HEK293 (cell line): ENCODE measurements around the gene SMAD7.

Experiments used
- CTCF ChIA-PET: fragments of 350-600 bp; formaldehyde crosslinking; extraction: SDS; loops from one replicate; lab custom pipeline; 2021; ENCODE audit warnings: antibody characterized with exemption; lab: Yijun Ruan, JAX
- POLR2A ChIA-PET: fragments of 300-600 bp; formaldehyde crosslinking; extraction: SDS; loops from one replicate; lab custom pipeline; 2020; ENCODE audit warnings: antibody characterized with exemption, inconsistent platforms; lab: Yijun Ruan, JAX
- H3K27ac ChIP-seq: fragments of 200-500 bp; sonication (Bioruptor generic); 2 replicates; pipeline ENCODE4 v1.5.1; 2014; ENCODE audit warnings: low read depth, low read length, control low read depth, inconsistent platforms; ENCODE audit errors: extremely low read depth
- H3K36me3 ChIP-seq, 2 experiments: fragments of 200-500 bp in 1 of 2; sonication (Bioruptor generic) in 1 of 2; 1 replicate in 1 of 2; 2 replicates in 1 of 2; pipeline ENCODE4 v1.5.1; 2014 to 2017; ENCODE audit warnings: inconsistent platforms in 2 of 2, low read length in 2 of 2; ENCODE audit not compliant: control insufficient read depth in 2 of 2, insufficient read depth in 1 of 2
- H3K4me1 ChIP-seq: fragments of 200-500 bp; sonication (Bioruptor generic); 2 replicates; pipeline ENCODE4 v1.5.1; 2014; ENCODE audit warnings: mild to moderate bottlenecking, low read length, inconsistent platforms; ENCODE audit not compliant: control insufficient read depth, insufficient read depth
- H3K4me3 ChIP-seq: 2 replicates; pipeline ENCODE4 v1.5.1; 2011; ENCODE audit warnings: low read depth, mild to moderate bottlenecking, control low read depth, low read length, moderate library complexity
- H3K9me3 ChIP-seq: fragments of 200-500 bp; sonication (Bioruptor generic); 2 replicates; pipeline ENCODE4 v1.5.1; 2014; ENCODE audit warnings: low read depth, low read length, inconsistent platforms; ENCODE audit not compliant: control insufficient read depth, insufficient read depth
- GLIS1 ChIP-seq: fragments of 450-650 bp; formaldehyde crosslinking; IDR thresholded peaks from 2 replicates; pipeline ENCODE4 v1.5.1; 2016; ENCODE audit warnings: missing biosample characterization, missing genetic modification characterization
- GLIS2 ChIP-seq: fragments of 450-650 bp; formaldehyde crosslinking; IDR thresholded peaks from 2 replicates; pipeline ENCODE4 v1.5.1; 2016; ENCODE audit warnings: missing biosample characterization, missing genetic modification characterization
- PRDM1 ChIP-seq: fragments of 450-650 bp; formaldehyde crosslinking; IDR thresholded peaks from 2 replicates; pipeline ENCODE4; 2016; ENCODE audit warnings: missing biosample characterization, missing genetic modification characterization
- SP7 ChIP-seq: fragments of 450-650 bp; formaldehyde crosslinking; IDR thresholded peaks from 2 replicates; pipeline ENCODE4 v1.5.1; 2016; ENCODE audit warnings: missing biosample characterization, missing genetic modification characterization
- WT1 ChIP-seq: fragments of 450-650 bp; formaldehyde crosslinking; IDR thresholded peaks from 2 replicates; pipeline ENCODE4 v1.5.1; 2016; ENCODE audit warnings: missing biosample characterization, missing genetic modification characterization
- ZNF211 ChIP-seq: fragments of 450-650 bp; formaldehyde crosslinking; IDR thresholded peaks from 2 replicates; pipeline ENCODE4 v1.5.1; 2016; ENCODE audit warnings: low read depth, missing biosample characterization, missing genetic modification characterization
- ZNF239 ChIP-seq: fragments of 450-650 bp; formaldehyde crosslinking; IDR thresholded peaks from 2 replicates; pipeline ENCODE4 v1.5.1; 2016; ENCODE audit warnings: missing biosample characterization, missing genetic modification characterization
- ZNF341 ChIP-seq: fragments of 450-650 bp; formaldehyde crosslinking; IDR thresholded peaks from 2 replicates; pipeline ENCODE4; 2016; ENCODE audit warnings: low read depth, missing biosample characterization, missing genetic modification characterization
- ZNF366 ChIP-seq: fragments of 450-650 bp; formaldehyde crosslinking; conservative IDR thresholded peaks from 2 replicates; pipeline ENCODE4 v1.5.1; 2016; ENCODE audit warnings: missing biosample characterization, missing genetic modification characterization
- ZNF600 ChIP-seq: fragments of 450-650 bp; formaldehyde crosslinking; IDR thresholded peaks from 2 replicates; pipeline ENCODE4 v1.5.1; 2016; ENCODE audit warnings: missing biosample characterization, missing genetic modification characterization
- ZNF629 ChIP-seq: fragments of 450-650 bp; formaldehyde crosslinking; IDR thresholded peaks from 2 replicates; pipeline ENCODE4 v1.5.1; 2017; ENCODE audit warnings: missing biosample characterization, missing genetic modification characterization
- ZNF843 ChIP-seq: fragments of 450-650 bp; formaldehyde crosslinking; IDR thresholded peaks from 2 replicates; pipeline ENCODE4 v1.5.1; 2016; ENCODE audit warnings: missing biosample characterization, missing genetic modification characterization
- ZXDB ChIP-seq: fragments of 450-650 bp; formaldehyde crosslinking; IDR thresholded peaks from 2 replicates; pipeline ENCODE4 v1.5.1; 2016; ENCODE audit warnings: missing biosample characterization, missing genetic modification characterization
- TF ChIP-seq, protein P1 (sequence below): fragments of 450-650 bp; formaldehyde crosslinking; IDR thresholded peaks from 2 replicates; pipeline ENCODE4 v1.5.1; 2016; ENCODE audit warnings: missing biosample characterization, missing genetic modification characterization, borderline replicate concordance
- TF ChIP-seq, protein P2 (sequence below): fragments of 450-650 bp; formaldehyde crosslinking; IDR thresholded peaks from 2 replicates; pipeline ENCODE4 v1.5.1; 2016; ENCODE audit warnings: missing biosample characterization, missing genetic modification characterization
- TF ChIP-seq, protein P3 (sequence below): fragments of 450-650 bp; formaldehyde crosslinking; IDR thresholded peaks from 2 replicates; pipeline ENCODE4 v1.5.1; 2016; ENCODE audit warnings: missing biosample characterization, missing genetic modification characterization
- TF ChIP-seq, protein P4 (sequence below): fragments of 450-650 bp; formaldehyde crosslinking; IDR thresholded peaks from 2 replicates; pipeline ENCODE4 v1.5.1; 2017; ENCODE audit warnings: missing biosample characterization, missing genetic modification characterization
- TF ChIP-seq, protein P5 (sequence below): fragments of 450-650 bp; formaldehyde crosslinking; IDR thresholded peaks from 2 replicates; pipeline ENCODE4 v1.5.1; 2016; ENCODE audit warnings: missing biosample characterization, missing genetic modification characterization
- TF ChIP-seq, protein P6 (sequence below): sonication (generic); formaldehyde crosslinking; IDR thresholded peaks from 2 replicates; pipeline ENCODE4 v1.8.1; 2022; ENCODE audit warnings: mild to moderate bottlenecking, moderate library complexity, missing genetic modification reagents

The SMAD7 gene

DNA sequence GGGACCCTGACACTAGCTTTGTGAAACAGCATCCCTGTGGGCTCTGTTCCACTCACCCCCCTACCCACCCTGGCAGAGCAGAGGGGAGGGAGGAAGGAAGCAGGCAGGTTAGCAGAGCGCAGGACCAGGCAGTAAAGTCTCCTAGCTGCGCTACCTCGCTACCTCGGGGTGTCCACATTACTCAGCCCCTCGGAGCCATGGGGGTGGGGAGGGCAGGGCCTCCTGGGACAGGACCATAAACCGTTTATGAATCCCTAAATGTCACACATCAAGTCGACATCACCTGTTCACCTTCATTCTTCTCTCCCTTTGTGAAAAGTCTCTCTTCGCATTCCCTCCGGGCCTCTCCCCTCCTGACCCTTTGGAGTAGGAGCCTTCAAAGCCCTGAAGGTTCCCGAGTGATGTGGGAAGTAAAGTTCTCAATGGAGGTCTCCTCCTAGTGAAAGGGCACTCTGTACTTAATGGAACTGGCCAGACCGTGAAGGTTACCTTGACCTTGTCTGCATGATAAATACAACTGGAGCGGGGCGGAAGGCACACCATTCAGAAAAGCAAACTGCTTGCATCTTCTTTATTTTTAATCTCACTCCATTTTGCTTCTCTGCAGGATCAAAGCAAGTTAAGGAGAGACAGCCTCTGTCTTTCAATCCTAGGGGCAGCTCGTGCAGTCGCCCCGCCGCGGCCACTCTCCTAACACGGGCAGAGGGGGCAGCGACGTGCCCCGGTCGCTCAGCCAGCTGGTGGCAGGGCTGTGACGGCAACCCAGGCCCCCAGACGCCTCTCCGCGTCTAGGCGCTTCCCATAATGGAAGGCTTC is 23.7 kb upstream of the SMAD7 start:
- Histone ChIP-seq H3K36me3 (no peaks in the 10 kb centered on the region), H3K27ac (peak overlapping the region; percentile 97; the same call in 1 of the 2 replicates)
- TF ChIP-seq ZNF341 (peak; percentile 80), GLIS1 (tag by site-specific recombination) (0 out of 2 replicates have a peak, but pooled peaks have one; percentile 23), GLIS2 (tag by site-specific recombination) (peak; percentile 51)
- TF ChIP-seq, protein P1, sequence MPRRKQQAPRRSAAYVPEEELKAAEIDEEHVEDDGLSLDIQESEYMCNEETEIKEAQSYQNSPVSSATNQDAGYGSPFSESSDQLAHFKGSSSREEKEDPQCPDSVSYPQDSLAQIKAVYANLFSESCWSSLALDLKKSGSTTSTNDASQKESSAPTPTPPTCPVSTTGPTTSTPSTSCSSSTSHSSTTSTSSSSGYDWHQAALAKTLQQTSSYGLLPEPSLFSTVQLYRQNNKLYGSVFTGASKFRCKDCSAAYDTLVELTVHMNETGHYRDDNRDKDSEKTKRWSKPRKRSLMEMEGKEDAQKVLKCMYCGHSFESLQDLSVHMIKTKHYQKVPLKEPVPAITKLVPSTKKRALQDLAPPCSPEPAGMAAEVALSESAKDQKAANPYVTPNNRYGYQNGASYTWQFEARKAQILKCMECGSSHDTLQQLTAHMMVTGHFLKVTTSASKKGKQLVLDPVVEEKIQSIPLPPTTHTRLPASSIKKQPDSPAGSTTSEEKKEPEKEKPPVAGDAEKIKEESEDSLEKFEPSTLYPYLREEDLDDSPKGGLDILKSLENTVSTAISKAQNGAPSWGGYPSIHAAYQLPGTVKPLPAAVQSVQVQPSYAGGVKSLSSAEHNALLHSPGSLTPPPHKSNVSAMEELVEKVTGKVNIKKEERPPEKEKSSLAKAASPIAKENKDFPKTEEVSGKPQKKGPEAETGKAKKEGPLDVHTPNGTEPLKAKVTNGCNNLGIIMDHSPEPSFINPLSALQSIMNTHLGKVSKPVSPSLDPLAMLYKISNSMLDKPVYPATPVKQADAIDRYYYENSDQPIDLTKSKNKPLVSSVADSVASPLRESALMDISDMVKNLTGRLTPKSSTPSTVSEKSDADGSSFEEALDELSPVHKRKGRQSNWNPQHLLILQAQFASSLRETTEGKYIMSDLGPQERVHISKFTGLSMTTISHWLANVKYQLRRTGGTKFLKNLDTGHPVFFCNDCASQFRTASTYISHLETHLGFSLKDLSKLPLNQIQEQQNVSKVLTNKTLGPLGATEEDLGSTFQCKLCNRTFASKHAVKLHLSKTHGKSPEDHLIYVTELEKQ (tag by site-specific recombination): no peak
- TF ChIP-seq, all 188 proteins: peak for 3
- POLR2A ChIA-PET: interaction anchor here (0.6 to 4.2 kb wide), 7 partner anchors 14 to 78 kb away, joined by 3 to 39 read pairs (median 3); no protein-coding TSS in a partner anchor
- CTCF ChIA-PET: interaction anchor here (0.5 to 2.1 kb wide), 7 partner anchors 11 to 264 kb away, joined by 3 to 6 read pairs (median 3); no protein-coding TSS in a partner anchor
- Histone ChIP-seq H3K4me1 (peaks cover 12% of the 10 kb centered on the region), H3K4me3 (no peak overlapping the region), H3K9me3 (no peaks in the 10 kb centered on the region)

DNA sequence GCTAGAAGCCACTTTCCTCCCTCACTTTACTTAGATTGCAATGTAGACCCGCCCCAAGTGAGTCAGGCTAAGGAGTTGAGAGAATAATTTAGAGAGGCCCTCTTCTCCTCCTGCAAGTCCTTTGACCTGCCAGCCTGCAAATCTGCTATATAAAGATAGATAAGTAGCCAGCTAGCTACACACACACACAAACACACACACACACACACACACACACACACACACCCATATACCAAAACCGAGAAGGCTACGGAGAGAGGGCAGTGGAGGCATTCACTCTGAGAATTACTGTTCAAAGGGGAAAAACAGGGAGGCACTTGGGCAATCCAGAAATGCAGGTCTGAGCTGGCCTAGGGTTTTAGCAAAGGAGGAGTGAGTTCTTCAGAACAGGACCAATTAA is 23.0 kb upstream of the SMAD7 start:
- Histone ChIP-seq H3K4me1 (peaks cover 12% of the 10 kb centered on the region), H3K9me3 (no peaks in the 10 kb centered on the region), H3K4me3 (no peak overlapping the region), H3K36me3 (no peaks in the 10 kb centered on the region), H3K27ac (peak overlapping the region; percentile 28; the same call in 1 of the 2 replicates)
- ChIA-PET POLR2A (interaction anchor here (0.6 to 4.2 kb wide), 7 partner anchors 15 to 79 kb away, joined by 3 to 39 read pairs (median 3); no protein-coding TSS in a partner anchor), CTCF (interaction anchor here (0.5 to 2.1 kb wide), 6 partner anchors 10 to 265 kb away, joined by 3 to 6 read pairs (median 3); no protein-coding TSS in a partner anchor)
- TF ChIP-seq, protein P2, sequence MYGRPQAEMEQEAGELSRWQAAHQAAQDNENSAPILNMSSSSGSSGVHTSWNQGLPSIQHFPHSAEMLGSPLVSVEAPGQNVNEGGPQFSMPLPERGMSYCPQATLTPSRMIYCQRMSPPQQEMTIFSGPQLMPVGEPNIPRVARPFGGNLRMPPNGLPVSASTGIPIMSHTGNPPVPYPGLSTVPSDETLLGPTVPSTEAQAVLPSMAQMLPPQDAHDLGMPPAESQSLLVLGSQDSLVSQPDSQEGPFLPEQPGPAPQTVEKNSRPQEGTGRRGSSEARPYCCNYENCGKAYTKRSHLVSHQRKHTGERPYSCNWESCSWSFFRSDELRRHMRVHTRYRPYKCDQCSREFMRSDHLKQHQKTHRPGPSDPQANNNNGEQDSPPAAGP (tag by site-specific recombination): peak; percentile 60; the same call in 1 of the 2 replicates
- TF ChIP-seq WT1 (tag by site-specific recombination): peak; percentile 58
- 0 out of 2 replicates have a peak, but pooled peaks have one; percentile 29 for TF ChIP-seq ZNF843 (tag by site-specific recombination)
- TF ChIP-seq ZNF600 (tag by site-specific recombination): no peak
- TF ChIP-seq, protein P3, sequence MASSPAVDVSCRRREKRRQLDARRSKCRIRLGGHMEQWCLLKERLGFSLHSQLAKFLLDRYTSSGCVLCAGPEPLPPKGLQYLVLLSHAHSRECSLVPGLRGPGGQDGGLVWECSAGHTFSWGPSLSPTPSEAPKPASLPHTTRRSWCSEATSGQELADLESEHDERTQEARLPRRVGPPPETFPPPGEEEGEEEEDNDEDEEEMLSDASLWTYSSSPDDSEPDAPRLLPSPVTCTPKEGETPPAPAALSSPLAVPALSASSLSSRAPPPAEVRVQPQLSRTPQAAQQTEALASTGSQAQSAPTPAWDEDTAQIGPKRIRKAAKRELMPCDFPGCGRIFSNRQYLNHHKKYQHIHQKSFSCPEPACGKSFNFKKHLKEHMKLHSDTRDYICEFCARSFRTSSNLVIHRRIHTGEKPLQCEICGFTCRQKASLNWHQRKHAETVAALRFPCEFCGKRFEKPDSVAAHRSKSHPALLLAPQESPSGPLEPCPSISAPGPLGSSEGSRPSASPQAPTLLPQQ (tag by site-specific recombination): 0 out of 2 replicates have a peak, but pooled peaks have one; percentile 22
- 0 out of 2 replicates have a peak, but pooled peaks have one; percentile 8 for TF ChIP-seq ZNF366 (tag by site-specific recombination)
- TF ChIP-seq, protein P4, sequence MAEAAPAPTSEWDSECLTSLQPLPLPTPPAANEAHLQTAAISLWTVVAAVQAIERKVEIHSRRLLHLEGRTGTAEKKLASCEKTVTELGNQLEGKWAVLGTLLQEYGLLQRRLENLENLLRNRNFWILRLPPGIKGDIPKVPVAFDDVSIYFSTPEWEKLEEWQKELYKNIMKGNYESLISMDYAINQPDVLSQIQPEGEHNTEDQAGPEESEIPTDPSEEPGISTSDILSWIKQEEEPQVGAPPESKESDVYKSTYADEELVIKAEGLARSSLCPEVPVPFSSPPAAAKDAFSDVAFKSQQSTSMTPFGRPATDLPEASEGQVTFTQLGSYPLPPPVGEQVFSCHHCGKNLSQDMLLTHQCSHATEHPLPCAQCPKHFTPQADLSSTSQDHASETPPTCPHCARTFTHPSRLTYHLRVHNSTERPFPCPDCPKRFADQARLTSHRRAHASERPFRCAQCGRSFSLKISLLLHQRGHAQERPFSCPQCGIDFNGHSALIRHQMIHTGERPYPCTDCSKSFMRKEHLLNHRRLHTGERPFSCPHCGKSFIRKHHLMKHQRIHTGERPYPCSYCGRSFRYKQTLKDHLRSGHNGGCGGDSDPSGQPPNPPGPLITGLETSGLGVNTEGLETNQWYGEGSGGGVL (tag by site-specific recombination): peak; percentile 74
- peak; percentile 40; the same call in 1 of the 2 replicates for TF ChIP-seq ZXDB (tag by site-specific recombination)
- TF ChIP-seq ZNF629 (tag by site-specific recombination): no peak
- TF ChIP-seq PRDM1 (tag by site-specific recombination): peak; percentile 43
- no peak for TF ChIP-seq ZNF211 (tag by site-specific recombination)
- TF ChIP-seq, protein P5, sequence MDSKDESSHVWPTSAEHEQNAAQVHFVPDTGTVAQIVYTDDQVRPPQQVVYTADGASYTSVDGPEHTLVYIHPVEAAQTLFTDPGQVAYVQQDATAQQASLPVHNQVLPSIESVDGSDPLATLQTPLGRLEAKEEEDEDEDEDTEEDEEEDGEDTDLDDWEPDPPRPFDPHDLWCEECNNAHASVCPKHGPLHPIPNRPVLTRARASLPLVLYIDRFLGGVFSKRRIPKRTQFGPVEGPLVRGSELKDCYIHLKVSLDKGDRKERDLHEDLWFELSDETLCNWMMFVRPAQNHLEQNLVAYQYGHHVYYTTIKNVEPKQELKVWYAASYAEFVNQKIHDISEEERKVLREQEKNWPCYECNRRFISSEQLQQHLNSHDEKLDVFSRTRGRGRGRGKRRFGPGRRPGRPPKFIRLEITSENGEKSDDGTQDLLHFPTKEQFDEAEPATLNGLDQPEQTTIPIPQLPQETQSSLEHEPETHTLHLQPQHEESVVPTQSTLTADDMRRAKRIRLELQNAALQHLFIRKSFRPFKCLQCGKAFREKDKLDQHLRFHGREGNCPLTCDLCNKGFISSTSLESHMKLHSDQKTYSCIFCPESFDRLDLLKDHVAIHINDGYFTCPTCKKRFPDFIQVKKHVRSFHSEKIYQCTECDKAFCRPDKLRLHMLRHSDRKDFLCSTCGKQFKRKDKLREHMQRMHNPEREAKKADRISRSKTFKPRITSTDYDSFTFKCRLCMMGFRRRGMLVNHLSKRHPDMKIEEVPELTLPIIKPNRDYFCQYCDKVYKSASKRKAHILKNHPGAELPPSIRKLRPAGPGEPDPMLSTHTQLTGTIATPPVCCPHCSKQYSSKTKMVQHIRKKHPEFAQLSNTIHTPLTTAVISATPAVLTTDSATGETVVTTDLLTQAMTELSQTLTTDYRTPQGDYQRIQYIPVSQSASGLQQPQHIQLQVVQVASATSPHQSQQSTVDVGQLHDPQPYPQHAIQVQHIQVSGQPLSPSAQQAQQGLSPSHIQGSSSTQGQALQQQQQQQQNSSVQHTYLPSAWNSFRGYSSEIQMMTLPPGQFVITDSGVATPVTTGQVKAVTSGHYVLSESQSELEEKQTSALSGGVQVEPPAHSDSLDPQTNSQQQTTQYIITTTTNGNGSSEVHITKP: no peak
- peak; percentile 74 for TF ChIP-seq SP7 (tag by site-specific recombination)
- TF ChIP-seq ZNF239 (tag by site-specific recombination): no peak
- TF ChIP-seq, protein P6, sequence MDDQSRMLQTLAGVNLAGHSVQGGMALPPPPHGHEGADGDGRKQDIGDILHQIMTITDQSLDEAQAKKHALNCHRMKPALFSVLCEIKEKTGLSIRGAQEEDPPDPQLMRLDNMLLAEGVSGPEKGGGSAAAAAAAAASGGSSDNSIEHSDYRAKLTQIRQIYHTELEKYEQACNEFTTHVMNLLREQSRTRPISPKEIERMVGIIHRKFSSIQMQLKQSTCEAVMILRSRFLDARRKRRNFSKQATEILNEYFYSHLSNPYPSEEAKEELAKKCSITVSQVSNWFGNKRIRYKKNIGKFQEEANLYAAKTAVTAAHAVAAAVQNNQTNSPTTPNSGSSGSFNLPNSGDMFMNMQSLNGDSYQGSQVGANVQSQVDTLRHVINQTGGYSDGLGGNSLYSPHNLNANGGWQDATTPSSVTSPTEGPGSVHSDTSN: no peak
